HEK293 (cell line): Measurements from ENCODE around the gene PSEN2.

ENCODE experiments used
- GLI2 ChIP-seq: fragments of 450-650 bp; formaldehyde crosslinking; IDR thresholded peaks from 2 replicates; pipeline ENCODE4; 2017; ENCODE audit warnings: missing biosample characterization, missing genetic modification characterization, low read depth, borderline replicate concordance
- INSM2 ChIP-seq: fragments of 450-650 bp; formaldehyde crosslinking; IDR thresholded peaks from 2 replicates; pipeline ENCODE4 v1.5.1; 2016; ENCODE audit warnings: missing biosample characterization, missing genetic modification characterization
- KLF1 ChIP-seq: fragments of 450-650 bp; formaldehyde crosslinking; IDR thresholded peaks from 2 replicates; pipeline ENCODE4 v1.5.1; 2016; ENCODE audit warnings: missing biosample characterization, missing genetic modification characterization
- KLF17 ChIP-seq: fragments of 450-650 bp; formaldehyde crosslinking; IDR thresholded peaks from 2 replicates; pipeline ENCODE4 v1.5.1; 2016; ENCODE audit warnings: missing biosample characterization, missing genetic modification characterization
- KLF9 ChIP-seq: fragments of 450-650 bp; formaldehyde crosslinking; IDR thresholded peaks from 2 replicates; pipeline ENCODE4 v1.5.1; 2016; ENCODE audit warnings: missing biosample characterization, missing genetic modification characterization, low read depth
- PRDM1 ChIP-seq: fragments of 450-650 bp; formaldehyde crosslinking; IDR thresholded peaks from 2 replicates; pipeline ENCODE4; 2016; ENCODE audit warnings: missing biosample characterization, missing genetic modification characterization
- SP2 ChIP-seq: fragments of 450-650 bp; formaldehyde crosslinking; IDR thresholded peaks from 2 replicates; pipeline ENCODE4 v1.5.1; 2016; ENCODE audit warnings: missing biosample characterization, missing genetic modification characterization
- TCF7L2 ChIP-seq: IDR thresholded peaks from 2 replicates; pipeline ENCODE4 v1.6.1; 2011; ENCODE audit warnings: low read depth, mild to moderate bottlenecking, inconsistent platforms, low read length, moderate library complexity, borderline replicate concordance
- TRIM28 ChIP-seq: IDR thresholded peaks from 2 replicates; pipeline ENCODE4 v1.6.1; 2011; ENCODE audit warnings: low read length, control low read depth, borderline replicate concordance
- ZBTB11 ChIP-seq: fragments of 450-650 bp; formaldehyde crosslinking; conservative IDR thresholded peaks from 2 replicates; pipeline ENCODE4 v1.5.1; 2016; ENCODE audit warnings: low read depth, missing biosample characterization, missing genetic modification characterization
- ZBTB21 ChIP-seq: fragments of 450-650 bp; formaldehyde crosslinking; IDR thresholded peaks from 2 replicates; pipeline ENCODE4 v1.5.1; 2017; ENCODE audit warnings: missing biosample characterization, missing genetic modification characterization
- ZBTB44 ChIP-seq: fragments of 450-650 bp; IDR thresholded peaks from 2 replicates; pipeline ENCODE4 v1.5.1; 2018; ENCODE audit warnings: missing biosample characterization, mild to moderate bottlenecking, missing genetic modification characterization
- ZEB2 ChIP-seq: fragments of 450-650 bp; formaldehyde crosslinking; IDR thresholded peaks from 2 replicates; pipeline ENCODE4 v1.5.1; 2016; ENCODE audit warnings: missing biosample characterization, missing genetic modification characterization
- ZNF138 ChIP-seq: fragments of 450-650 bp; formaldehyde crosslinking; IDR thresholded peaks from 2 replicates; pipeline ENCODE4 v1.5.1; 2016; ENCODE audit warnings: missing biosample characterization, missing genetic modification characterization, borderline replicate concordance
- ZNF169 ChIP-seq: fragments of 450-650 bp; formaldehyde crosslinking; IDR thresholded peaks from 2 replicates; pipeline ENCODE4 v1.5.1; 2016; ENCODE audit warnings: missing biosample characterization, missing genetic modification characterization
- ZNF23 ChIP-seq: fragments of 450-650 bp; formaldehyde crosslinking; IDR thresholded peaks from 2 replicates; pipeline ENCODE4 v1.5.1; 2016; ENCODE audit warnings: missing biosample characterization, missing genetic modification characterization, borderline replicate concordance
- ZNF239 ChIP-seq: fragments of 450-650 bp; formaldehyde crosslinking; IDR thresholded peaks from 2 replicates; pipeline ENCODE4 v1.5.1; 2016; ENCODE audit warnings: missing biosample characterization, missing genetic modification characterization
- ZNF248 ChIP-seq: fragments of 450-650 bp; formaldehyde crosslinking; IDR thresholded peaks from 2 replicates; pipeline ENCODE4 v1.5.1; 2017; ENCODE audit warnings: missing biosample characterization, missing genetic modification characterization
- ZNF26 ChIP-seq: fragments of 450-650 bp; formaldehyde crosslinking; IDR thresholded peaks from 2 replicates; pipeline ENCODE4 v1.5.1; 2016; ENCODE audit warnings: missing biosample characterization, missing genetic modification characterization
- ZNF394 ChIP-seq: fragments of 450-650 bp; formaldehyde crosslinking; IDR thresholded peaks from 2 replicates; pipeline ENCODE4 v1.5.1; 2016; ENCODE audit warnings: missing biosample characterization, missing genetic modification characterization, mild to moderate bottlenecking, moderate library complexity, borderline replicate concordance
- ZNF488 ChIP-seq: fragments of 450-650 bp; formaldehyde crosslinking; IDR thresholded peaks from 2 replicates; pipeline ENCODE4 v1.5.1; 2016; ENCODE audit warnings: missing biosample characterization, missing genetic modification characterization
- ZNF544 ChIP-seq: fragments of 450-650 bp; formaldehyde crosslinking; IDR thresholded peaks from 2 replicates; pipeline ENCODE4 v1.5.0; 2017; ENCODE audit warnings: missing biosample characterization, missing genetic modification characterization
- ZNF596 ChIP-seq: fragments of 450-650 bp; IDR thresholded peaks from 2 replicates; pipeline ENCODE4 v1.5.0; 2018; ENCODE audit warnings: missing biosample characterization, mild to moderate bottlenecking, missing genetic modification characterization, moderate library complexity
- ZNF600 ChIP-seq: fragments of 450-650 bp; formaldehyde crosslinking; IDR thresholded peaks from 2 replicates; pipeline ENCODE4 v1.5.1; 2016; ENCODE audit warnings: missing biosample characterization, missing genetic modification characterization
- ZNF629 ChIP-seq: fragments of 450-650 bp; formaldehyde crosslinking; IDR thresholded peaks from 2 replicates; pipeline ENCODE4 v1.5.1; 2017; ENCODE audit warnings: missing biosample characterization, missing genetic modification characterization
- ZNF645 ChIP-seq: fragments of 450-650 bp; formaldehyde crosslinking; IDR thresholded peaks from 2 replicates; pipeline ENCODE4; 2016; ENCODE audit warnings: missing biosample characterization, missing genetic modification characterization
- ZNF704 ChIP-seq: fragments of 450-650 bp; formaldehyde crosslinking; IDR thresholded peaks from 2 replicates; pipeline ENCODE4 v1.5.1; 2016; ENCODE audit warnings: missing biosample characterization, missing genetic modification characterization

PSEN2 gene

GRCh38 chr1:226939438-226940028 lies 69.1 kb downstream of the PSEN2 start (continued):
- TF ChIP-seq GLI2 (tag by site-specific recombination), result no peak
- TF ChIP-seq ZNF544 (tag by site-specific recombination), result no peak
- peak; percentile 92; the same call in 1 of the 2 replicates for TF ChIP-seq TRIM28
- no peak for TF ChIP-seq ZNF26
- TF ChIP-seq ZNF138 (tag by site-specific recombination), result no peak
- no peak for TF ChIP-seq ZNF704
- 0 out of 2 replicates have a peak, but pooled peaks have one; percentile 11 for TF ChIP-seq PRDM1 (tag by site-specific recombination)
- peak; percentile 31; the same call in 1 of the 2 replicates for TF ChIP-seq KLF9
- TF ChIP-seq ZNF239 (tag by site-specific recombination), result peak; percentile 45; the same call in 1 of the 2 replicates
- peak; percentile 97 for TF ChIP-seq ZNF600 (tag by site-specific recombination)
- peak; percentile 73 for TF ChIP-seq ZBTB21
- TF ChIP-seq SP2, result no peak
- peak; percentile 65 for TF ChIP-seq INSM2 (tag by site-specific recombination)
- no peak for TF ChIP-seq ZNF248 (tag by site-specific recombination)
- peak; percentile 59 for TF ChIP-seq ZEB2 (tag by site-specific recombination)
- TF ChIP-seq ZBTB11 (tag by site-specific recombination), result peak; percentile 97
- TF ChIP-seq ZNF394, result peak; percentile 73; the same call in 1 of the 2 replicates
- no peak for TF ChIP-seq ZNF23 (tag by site-specific recombination)
- peak; percentile 84 for TF ChIP-seq ZNF629
- TF ChIP-seq ZNF169 (tag by site-specific recombination), result no peak
- TF ChIP-seq ZNF488 (tag by site-specific recombination), result no peak
- peak; percentile 95 for TF ChIP-seq KLF17 (tag by site-specific recombination)
- TF ChIP-seq TCF7L2, result no peak
- peak; percentile 27; the same call in 1 of the 2 replicates for TF ChIP-seq ZNF645
- 0 out of 2 replicates have a peak, but pooled peaks have one; percentile 41 for TF ChIP-seq KLF1 (tag by site-specific recombination)
- TF ChIP-seq ZNF596 (tag by site-specific recombination), result 0 out of 2 replicates have a peak, but pooled peaks have one; percentile 48
- peak; percentile 47; the same call in 1 of the 2 replicates for TF ChIP-seq ZBTB44
